Kidney (tissue), 14 donors: ENCODE measurements around the gene DACT2. TPM values are rescaled to one million over a fixed set of nuclear protein-coding genes. Genes with fewer than 3 reads are reported as not detected.

Experiments
- DNase-seq, 5 donors: peaks; one replicate each; pipeline ENCODE4 v3.0.0-alpha.2; 2013 to 2020
- FAIRE-seq: peaks from 2 replicates; lab custom pipeline; 2012; peaks lifted over from hg19 to GRCh38; lab: Jason Lieb, UNC
- H3K27ac ChIP-seq, 2 donors: one replicate each; pipeline ENCODE4 v1.7.0; 2013; ENCODE audit warnings: low read depth in 2 of 2, low read length in 2 of 2, inconsistent platforms in 1 of 2
- H3K27me3 ChIP-seq: one replicate; pipeline ENCODE4 v1.7.1; 2013; ENCODE audit warnings: low read length, inconsistent platforms; ENCODE audit not compliant: control insufficient read depth, insufficient read depth
- H3K36me3 ChIP-seq, 3 donors: one replicate each; pipeline versions ENCODE4 v1.7.0 to v1.7.1; 2013; ENCODE audit warnings: low read length in 3 of 3, control low read depth in 1 of 3, inconsistent platforms in 1 of 3; ENCODE audit not compliant: insufficient read depth in 3 of 3, control insufficient read depth in 2 of 3
- H3K4me1 ChIP-seq, 3 donors: one replicate each; pipeline versions ENCODE4 v1.7.0 to v1.7.1; 2013; ENCODE audit warnings: low read length in 3 of 3, inconsistent platforms in 1 of 3, low read depth in 1 of 3; ENCODE audit not compliant: control insufficient read depth in 2 of 3, insufficient read depth in 2 of 3
- H3K4me3 ChIP-seq, 3 donors: one replicate each; pipeline versions ENCODE4 v1.7.0 to v1.8.1; 2013; ENCODE audit warnings: low read length in 3 of 3, control low read depth in 1 of 3, inconsistent platforms in 1 of 3
- H3K9ac ChIP-seq, 3 donors: one replicate each; pipeline versions ENCODE4 v1.7.0 to v1.7.1; 2013; ENCODE audit warnings: low read length in 3 of 3, control low read depth in 1 of 3, inconsistent platforms in 1 of 3
- H3K9me3 ChIP-seq, 3 donors: one replicate each; pipeline versions ENCODE4 v1.7.0 to v1.7.1; 2013; ENCODE audit warnings: low read length in 3 of 3, control low read depth in 1 of 3, inconsistent platforms in 1 of 3; ENCODE audit not compliant: control insufficient read depth in 2 of 3, insufficient read depth in 1 of 3
- intact Hi-C: fragments of 100-400 bp; cut with DNase I; formaldehyde crosslinking; loops from one replicate; pipeline ENCODE4 v1.11.1; 2022
- polyA plus RNA-seq: library from polyadenylated mRNA; stranded (reverse); fragments of 350-450 nt; fragmentation: Illumina TruSeq; extraction: RNeasy Lipid Tissue Mini Kit (QIAGEN cat#74804); gene quantifications from one replicate; pipeline ENCODE4 v1.2.3, GENCODE V29; 2014; ENCODE audit warnings: low read depth, low replicate concordance; ENCODE audit not compliant: insufficient read depth
- total RNA-seq: library from RNA; stranded (reverse); fragmentation: NEBNext Ultra II Directional; extraction: Animal tissue kit (Norgen Biotek cat#: 25700); gene quantifications from one replicate; pipeline ENCODE4 v1.2.1, GENCODE V29; 2021
- TF ChIP-seq, protein P1 (sequence below): IDR thresholded peaks from 3 replicates; pipeline ENCODE4 v1.5.1; 2012; ENCODE audit warnings: mild to moderate bottlenecking, moderate library complexity, borderline replicate concordance; ENCODE audit not compliant: insufficient read depth; ENCODE audit errors: extremely low read depth
- donor health status: control.
- donor health status: control.
- donor health status: control.
- donor health status: control.
- donor health status: control.
- donor health status: DM: yes; HTN: yes; CAD: no.
- donor health status: Normal renal cell carcinoma (clear cell type).

DACT2 gene
- total and polyA plus RNA-seq, 2 donors from 2014 or later: 4.8 to 5.0 TPM

DNA sequence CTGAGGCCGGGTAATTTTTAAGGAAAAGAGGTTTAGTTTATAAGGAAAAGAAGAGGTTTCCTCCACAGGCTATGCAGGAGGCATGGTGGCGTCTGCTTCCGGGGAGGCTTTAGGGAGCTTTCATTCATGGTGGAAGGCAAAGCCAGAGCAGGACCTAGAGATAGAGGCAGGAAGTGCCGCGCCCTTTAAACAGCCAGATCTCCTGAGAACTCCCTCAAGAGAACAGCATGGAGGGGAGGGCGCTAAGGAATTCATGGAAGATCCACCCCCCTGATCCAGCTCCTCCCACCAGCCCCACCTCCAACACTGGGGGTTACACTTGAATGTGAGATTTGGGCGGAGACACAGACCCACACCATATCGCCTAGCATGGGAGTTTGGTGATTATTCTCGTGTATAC lies 13.9 kb upstream of the DACT2 start:
- Histone ChIP-seq H3K4me3 (no peak overlapping the region), H3K9ac (no peak overlapping the region), H3K9me3 (no peaks in the 10 kb centered on the region), H3K27ac (no peak overlapping the region), H3K4me1 (no peaks in the 10 kb centered on the region), H3K27me3 (no peaks in the 10 kb centered on the region), H3K36me3 (no peaks in the 10 kb centered on the region)
- TF ChIP-seq, protein P1, sequence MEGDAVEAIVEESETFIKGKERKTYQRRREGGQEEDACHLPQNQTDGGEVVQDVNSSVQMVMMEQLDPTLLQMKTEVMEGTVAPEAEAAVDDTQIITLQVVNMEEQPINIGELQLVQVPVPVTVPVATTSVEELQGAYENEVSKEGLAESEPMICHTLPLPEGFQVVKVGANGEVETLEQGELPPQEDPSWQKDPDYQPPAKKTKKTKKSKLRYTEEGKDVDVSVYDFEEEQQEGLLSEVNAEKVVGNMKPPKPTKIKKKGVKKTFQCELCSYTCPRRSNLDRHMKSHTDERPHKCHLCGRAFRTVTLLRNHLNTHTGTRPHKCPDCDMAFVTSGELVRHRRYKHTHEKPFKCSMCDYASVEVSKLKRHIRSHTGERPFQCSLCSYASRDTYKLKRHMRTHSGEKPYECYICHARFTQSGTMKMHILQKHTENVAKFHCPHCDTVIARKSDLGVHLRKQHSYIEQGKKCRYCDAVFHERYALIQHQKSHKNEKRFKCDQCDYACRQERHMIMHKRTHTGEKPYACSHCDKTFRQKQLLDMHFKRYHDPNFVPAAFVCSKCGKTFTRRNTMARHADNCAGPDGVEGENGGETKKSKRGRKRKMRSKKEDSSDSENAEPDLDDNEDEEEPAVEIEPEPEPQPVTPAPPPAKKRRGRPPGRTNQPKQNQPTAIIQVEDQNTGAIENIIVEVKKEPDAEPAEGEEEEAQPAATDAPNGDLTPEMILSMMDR: no peak
- FAIRE-seq (no peak), DNase-seq (no peak)
- intact Hi-C loops: no loop called here

DNA sequence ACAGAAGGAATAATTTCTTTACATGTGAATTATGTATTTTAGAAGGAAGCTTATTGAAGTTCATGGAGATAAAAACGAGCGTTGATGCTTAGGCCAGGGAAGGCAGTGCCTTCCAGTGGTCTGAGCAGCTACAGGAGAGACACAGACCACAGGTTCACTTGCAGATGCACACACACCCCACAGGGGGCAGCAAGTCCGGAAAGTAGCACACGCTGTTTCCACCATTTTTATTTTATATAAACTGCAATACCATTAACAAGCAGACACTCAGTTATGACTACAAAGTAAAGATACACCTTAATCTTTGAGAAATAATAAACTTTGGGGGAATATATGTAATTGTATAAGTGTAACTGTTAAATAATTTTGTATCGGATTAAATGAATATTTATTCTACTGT lies 13.5 kb upstream of the DACT2 start:
- Histone ChIP-seq H3K9ac (no peak overlapping the region), H3K27me3 (no peaks in the 10 kb centered on the region), H3K9me3 (no peaks in the 10 kb centered on the region), H3K27ac (no peak overlapping the region), H3K4me1 (no peaks in the 10 kb centered on the region), H3K4me3 (no peak overlapping the region), H3K36me3 (no peaks in the 10 kb centered on the region)
- DNase-seq: no peak
- intact Hi-C loops: no loop called here
- no peak for FAIRE-seq
- TF ChIP-seq, protein P1: peak; percentile 18

DNA sequence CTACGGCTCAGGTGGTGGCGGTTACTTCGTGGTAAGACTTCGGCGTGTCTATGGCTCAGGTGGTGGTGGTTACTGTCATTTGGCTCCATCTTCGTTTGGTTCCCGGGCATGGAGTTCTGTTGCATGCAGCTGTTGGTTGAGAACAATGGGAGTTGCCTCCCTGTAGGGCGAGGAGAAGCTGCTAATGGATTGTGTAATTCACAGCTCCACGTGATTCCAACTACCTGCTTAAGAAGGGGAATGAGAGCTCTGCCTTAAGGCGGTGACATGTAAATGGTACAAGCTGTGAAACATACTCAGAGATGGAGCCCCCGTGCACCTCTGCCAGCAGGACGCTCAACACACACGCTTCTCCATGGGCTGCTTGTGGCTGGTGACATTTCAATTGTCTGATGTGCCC lies 12.4 kb upstream of the DACT2 start:
- no peak overlapping the region for H3K4me3 ChIP-seq
- TF ChIP-seq, protein P1: no peak
- FAIRE-seq: no peak
- no peaks in the 10 kb centered on the region for H3K9me3 ChIP-seq
- DNase-seq: no peak
- H3K4me1 ChIP-seq: no peaks in the 10 kb centered on the region
- H3K27me3 ChIP-seq: no peaks in the 10 kb centered on the region
- intact Hi-C loops: no loop called here
- H3K9ac ChIP-seq: no peak overlapping the region
- H3K36me3 ChIP-seq: no peaks in the 10 kb centered on the region
- H3K27ac ChIP-seq: no peak overlapping the region

DNA sequence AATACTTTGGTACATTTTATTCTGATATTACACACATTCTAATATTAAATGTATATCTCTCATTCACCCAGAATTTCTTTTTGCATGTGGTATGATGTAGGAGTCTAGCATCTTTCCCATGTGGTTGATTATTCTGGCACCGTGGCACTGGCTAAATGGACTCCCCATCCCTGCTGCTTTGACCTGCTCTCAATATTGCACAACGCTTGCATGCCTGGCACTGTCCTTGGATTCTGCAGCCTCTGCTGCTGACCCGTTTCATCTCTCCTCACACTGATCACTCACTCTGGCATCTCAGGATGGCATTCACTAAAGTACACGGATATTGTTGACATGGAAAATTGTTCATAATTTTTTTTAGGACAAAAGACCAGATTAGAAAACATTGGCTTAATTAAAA lies 11.5 kb upstream of the DACT2 start:
- no peak for DNase-seq
- no peaks in the 10 kb centered on the region for H3K27me3 ChIP-seq
- no peaks in the 10 kb centered on the region for H3K4me1 ChIP-seq
- no peaks in the 10 kb centered on the region for H3K36me3 ChIP-seq
- TF ChIP-seq, protein P1: no peak
- H3K4me3 ChIP-seq: no peak overlapping the region
- no peak for FAIRE-seq
- intact Hi-C loops: no loop called here
- no peak overlapping the region for H3K27ac ChIP-seq
- H3K9ac ChIP-seq: no peak overlapping the region
- H3K9me3 ChIP-seq: no peaks in the 10 kb centered on the region
